ENCODE data around the gene ZNF740. TPM values are rescaled to one million over a fixed set of nuclear protein-coding genes. Genes with fewer than 3 reads are reported as not detected.

Gene ZNF740
- total RNA-seq, 1 experiment from 2014 or later = 41.2 TPM

DNA sequence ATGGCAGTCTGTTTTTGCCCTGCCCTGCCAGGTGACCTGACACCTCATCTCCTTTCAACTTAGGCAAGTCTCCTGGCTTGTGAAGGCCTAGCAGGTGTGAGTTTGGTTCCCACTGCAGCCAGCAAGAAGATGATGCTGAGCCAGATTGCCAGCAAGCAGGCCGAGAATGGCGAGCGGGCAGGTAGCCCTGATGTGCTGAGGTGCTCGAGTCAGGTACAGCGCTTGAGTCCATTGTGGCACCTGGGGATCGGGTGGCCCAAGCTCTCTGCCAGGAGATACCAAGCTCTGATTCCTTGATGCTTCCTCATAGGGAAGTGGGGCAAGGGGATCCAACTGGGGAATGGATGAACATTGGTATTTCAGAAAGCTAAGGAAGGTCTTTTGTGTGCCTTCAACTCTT lies 4.3 kb downstream of the ZNF740 start:
- H3K23ac ChIP-seq (ENCODE audit: insufficient read length, low read depth, low read length) = no peak overlapping the region
- Mint-ChIP-seq H3K4me1 (peaks cover 18 to 19% of the 10 kb centered on the region in 2 experiments), H3K9me3 (no peaks in the 10 kb centered on the region), H3K36me3 (ENCODE audit: insufficient read depth in 1 of 3, low read depth in 3 of 3) (peaks cover 41 to 67% (median 57%) of the 10 kb centered on the region in 3 experiments; a peak in 6 of 7 replicates), H3K27ac (no peak overlapping the region), H3K27me3 (ENCODE audit: low read depth) (peaks cover 17% of the 10 kb centered on the region), H3K4me3 (no peak overlapping the region)
- TF ChIP-seq, protein P1, sequence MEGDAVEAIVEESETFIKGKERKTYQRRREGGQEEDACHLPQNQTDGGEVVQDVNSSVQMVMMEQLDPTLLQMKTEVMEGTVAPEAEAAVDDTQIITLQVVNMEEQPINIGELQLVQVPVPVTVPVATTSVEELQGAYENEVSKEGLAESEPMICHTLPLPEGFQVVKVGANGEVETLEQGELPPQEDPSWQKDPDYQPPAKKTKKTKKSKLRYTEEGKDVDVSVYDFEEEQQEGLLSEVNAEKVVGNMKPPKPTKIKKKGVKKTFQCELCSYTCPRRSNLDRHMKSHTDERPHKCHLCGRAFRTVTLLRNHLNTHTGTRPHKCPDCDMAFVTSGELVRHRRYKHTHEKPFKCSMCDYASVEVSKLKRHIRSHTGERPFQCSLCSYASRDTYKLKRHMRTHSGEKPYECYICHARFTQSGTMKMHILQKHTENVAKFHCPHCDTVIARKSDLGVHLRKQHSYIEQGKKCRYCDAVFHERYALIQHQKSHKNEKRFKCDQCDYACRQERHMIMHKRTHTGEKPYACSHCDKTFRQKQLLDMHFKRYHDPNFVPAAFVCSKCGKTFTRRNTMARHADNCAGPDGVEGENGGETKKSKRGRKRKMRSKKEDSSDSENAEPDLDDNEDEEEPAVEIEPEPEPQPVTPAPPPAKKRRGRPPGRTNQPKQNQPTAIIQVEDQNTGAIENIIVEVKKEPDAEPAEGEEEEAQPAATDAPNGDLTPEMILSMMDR (conservative IDR thresholded peaks at IDR 0.05) = no peak
- no peak overlapping the region for H2BK15ac ChIP-seq (ENCODE audit: low read depth, low read length)
- H3K27me3 ChIP-seq (ENCODE audit: insufficient read depth, low read length) = no peaks in the 10 kb centered on the region
- H3K4me2 ChIP-seq (ENCODE audit: insufficient read depth, insufficient read length, low read length) = no peak overlapping the region
- H3K4me1 ChIP-seq (ENCODE audit: insufficient read depth, low read length) = 0 out of 2 replicates have a peak, but pooled peaks cover 3% of the 10 kb centered on the region
- WGBS (ENCODE audit: extremely low coverage, insufficient read length, low lambda C conversion rate) = no CpG with 5 or more reads among the region's 6 CpGs
- H2BK5ac ChIP-seq (ENCODE audit: insufficient read length, low read length) = no peak overlapping the region
- H4K8ac ChIP-seq (replicated peaks; ENCODE audit: insufficient read length, low read depth, low read length) = no peak overlapping the region
- no peak overlapping the region for H2BK120ac ChIP-seq (ENCODE audit: low read depth, low read length, poor library complexity, severe bottlenecking)
- no peaks in the 10 kb centered on the region for H3K79me2 ChIP-seq (ENCODE audit: insufficient read depth, low read length)
- H4K5ac ChIP-seq (ENCODE audit: insufficient read length, low read depth, low read length) = no peak overlapping the region
- no peak overlapping the region for H3K4ac ChIP-seq (ENCODE audit: low read depth, low read length)
- DNase-seq = no peak
- no peak overlapping the region for H3T11ph ChIP-seq (ENCODE audit: low read length)
- no peak overlapping the region for H2BK20ac ChIP-seq (ENCODE audit: low read depth, low read length, poor library complexity, severe bottlenecking)
- no peak overlapping the region for H3K56ac ChIP-seq (ENCODE audit: insufficient read length, low read depth, low read length)
- H2AFZ ChIP-seq (ENCODE audit: low read length) = no peak overlapping the region
- peaks cover 10% of the 10 kb centered on the region for H3K23me2 ChIP-seq (ENCODE audit: insufficient read length, low read depth, low read length, poor library complexity, severe bottlenecking)
- H4K91ac ChIP-seq (ENCODE audit: insufficient read length, low read depth, low read length) = no peak overlapping the region
- no peaks in the 10 kb centered on the region for H3K79me1 ChIP-seq (ENCODE audit: insufficient read depth, low read depth, low read length, poor library complexity, severe bottlenecking)
- H4K20me1 ChIP-seq (ENCODE audit: control insufficient read depth, insufficient read depth, insufficient read length) = peaks cover 2% of the 10 kb centered on the region
- no peak overlapping the region for H3K27ac ChIP-seq (ENCODE audit: insufficient read length, low read depth, low read length)
- H3K14ac ChIP-seq (ENCODE audit: insufficient read depth, low read length) = no peak overlapping the region
- H2AK5ac ChIP-seq (ENCODE audit: insufficient read length, low read length) = no peak overlapping the region
- H3K18ac ChIP-seq (ENCODE audit: insufficient read length, low read depth, low read length) = no peak overlapping the region
- no peak overlapping the region for H2BK12ac ChIP-seq (ENCODE audit: insufficient read length, low read depth, low read length)
- no peak overlapping the region for H3K9ac ChIP-seq (ENCODE audit: extremely low read depth, insufficient read length, low read length)
- no peaks in the 10 kb centered on the region for H3K9me3 ChIP-seq (ENCODE audit: control insufficient read depth, low read depth, low read length)
